ENCODE measurements around the gene TNP1.

DNA sequence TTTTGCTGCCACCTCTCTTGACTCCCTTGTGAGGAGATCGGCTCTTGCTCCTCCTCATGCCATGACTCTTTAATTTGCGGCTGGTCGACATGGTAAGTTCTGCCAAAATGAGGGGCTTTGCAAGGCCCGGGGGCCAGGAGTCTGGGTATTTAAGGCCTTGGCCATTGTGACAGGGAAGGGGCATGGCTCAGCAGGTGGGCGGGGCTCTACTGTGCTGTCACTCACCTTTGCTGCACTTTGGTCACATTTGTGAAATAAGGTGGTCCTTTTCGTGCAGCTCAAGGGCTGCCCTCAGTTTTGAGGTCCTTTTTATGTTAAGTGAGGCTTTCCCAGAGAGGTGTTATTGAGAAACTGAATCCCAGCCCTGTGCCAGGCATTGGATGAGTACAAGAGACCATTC, at the start of gene TNP1:
- no peak for TF ChIP-seq POLR2AphosphoS5 (IDR thresholded peaks at IDR 0.05; ENCODE audit: insufficient read depth in 1 of 2, low read depth in 1 of 2)
- TF ChIP-seq, protein P1, sequence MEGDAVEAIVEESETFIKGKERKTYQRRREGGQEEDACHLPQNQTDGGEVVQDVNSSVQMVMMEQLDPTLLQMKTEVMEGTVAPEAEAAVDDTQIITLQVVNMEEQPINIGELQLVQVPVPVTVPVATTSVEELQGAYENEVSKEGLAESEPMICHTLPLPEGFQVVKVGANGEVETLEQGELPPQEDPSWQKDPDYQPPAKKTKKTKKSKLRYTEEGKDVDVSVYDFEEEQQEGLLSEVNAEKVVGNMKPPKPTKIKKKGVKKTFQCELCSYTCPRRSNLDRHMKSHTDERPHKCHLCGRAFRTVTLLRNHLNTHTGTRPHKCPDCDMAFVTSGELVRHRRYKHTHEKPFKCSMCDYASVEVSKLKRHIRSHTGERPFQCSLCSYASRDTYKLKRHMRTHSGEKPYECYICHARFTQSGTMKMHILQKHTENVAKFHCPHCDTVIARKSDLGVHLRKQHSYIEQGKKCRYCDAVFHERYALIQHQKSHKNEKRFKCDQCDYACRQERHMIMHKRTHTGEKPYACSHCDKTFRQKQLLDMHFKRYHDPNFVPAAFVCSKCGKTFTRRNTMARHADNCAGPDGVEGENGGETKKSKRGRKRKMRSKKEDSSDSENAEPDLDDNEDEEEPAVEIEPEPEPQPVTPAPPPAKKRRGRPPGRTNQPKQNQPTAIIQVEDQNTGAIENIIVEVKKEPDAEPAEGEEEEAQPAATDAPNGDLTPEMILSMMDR (IDR thresholded peaks at IDR 0.05): no peak
- TF ChIP-seq POLR2A (IDR thresholded peaks at IDR 0.05): no peak
